ENCODE data around the gene SOX10.

GRCh38 chr22:37971475-37972434 is 12.6 kb downstream of the SOX10 start:
- TF ChIP-seq, protein P1, sequence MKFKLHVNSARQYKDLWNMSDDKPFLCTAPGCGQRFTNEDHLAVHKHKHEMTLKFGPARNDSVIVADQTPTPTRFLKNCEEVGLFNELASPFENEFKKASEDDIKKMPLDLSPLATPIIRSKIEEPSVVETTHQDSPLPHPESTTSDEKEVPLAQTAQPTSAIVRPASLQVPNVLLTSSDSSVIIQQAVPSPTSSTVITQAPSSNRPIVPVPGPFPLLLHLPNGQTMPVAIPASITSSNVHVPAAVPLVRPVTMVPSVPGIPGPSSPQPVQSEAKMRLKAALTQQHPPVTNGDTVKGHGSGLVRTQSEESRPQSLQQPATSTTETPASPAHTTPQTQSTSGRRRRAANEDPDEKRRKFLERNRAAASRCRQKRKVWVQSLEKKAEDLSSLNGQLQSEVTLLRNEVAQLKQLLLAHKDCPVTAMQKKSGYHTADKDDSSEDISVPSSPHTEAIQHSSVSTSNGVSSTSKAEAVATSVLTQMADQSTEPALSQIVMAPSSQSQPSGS (tag by site-specific recombination; IDR thresholded peaks at IDR 0.05; ENCODE audit: low read depth): no peak
- TF ChIP-seq, protein P2, sequence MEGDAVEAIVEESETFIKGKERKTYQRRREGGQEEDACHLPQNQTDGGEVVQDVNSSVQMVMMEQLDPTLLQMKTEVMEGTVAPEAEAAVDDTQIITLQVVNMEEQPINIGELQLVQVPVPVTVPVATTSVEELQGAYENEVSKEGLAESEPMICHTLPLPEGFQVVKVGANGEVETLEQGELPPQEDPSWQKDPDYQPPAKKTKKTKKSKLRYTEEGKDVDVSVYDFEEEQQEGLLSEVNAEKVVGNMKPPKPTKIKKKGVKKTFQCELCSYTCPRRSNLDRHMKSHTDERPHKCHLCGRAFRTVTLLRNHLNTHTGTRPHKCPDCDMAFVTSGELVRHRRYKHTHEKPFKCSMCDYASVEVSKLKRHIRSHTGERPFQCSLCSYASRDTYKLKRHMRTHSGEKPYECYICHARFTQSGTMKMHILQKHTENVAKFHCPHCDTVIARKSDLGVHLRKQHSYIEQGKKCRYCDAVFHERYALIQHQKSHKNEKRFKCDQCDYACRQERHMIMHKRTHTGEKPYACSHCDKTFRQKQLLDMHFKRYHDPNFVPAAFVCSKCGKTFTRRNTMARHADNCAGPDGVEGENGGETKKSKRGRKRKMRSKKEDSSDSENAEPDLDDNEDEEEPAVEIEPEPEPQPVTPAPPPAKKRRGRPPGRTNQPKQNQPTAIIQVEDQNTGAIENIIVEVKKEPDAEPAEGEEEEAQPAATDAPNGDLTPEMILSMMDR (tag by site-specific recombination; IDR thresholded peaks at IDR 0.05): no peak
- TF ChIP-seq ZFP37 (tag by site-specific recombination; IDR thresholded peaks at IDR 0.05): no peak
- no peak for TF ChIP-seq ZNF664 (tag by site-specific recombination; IDR thresholded peaks at IDR 0.05)
- TF ChIP-seq, protein P3, sequence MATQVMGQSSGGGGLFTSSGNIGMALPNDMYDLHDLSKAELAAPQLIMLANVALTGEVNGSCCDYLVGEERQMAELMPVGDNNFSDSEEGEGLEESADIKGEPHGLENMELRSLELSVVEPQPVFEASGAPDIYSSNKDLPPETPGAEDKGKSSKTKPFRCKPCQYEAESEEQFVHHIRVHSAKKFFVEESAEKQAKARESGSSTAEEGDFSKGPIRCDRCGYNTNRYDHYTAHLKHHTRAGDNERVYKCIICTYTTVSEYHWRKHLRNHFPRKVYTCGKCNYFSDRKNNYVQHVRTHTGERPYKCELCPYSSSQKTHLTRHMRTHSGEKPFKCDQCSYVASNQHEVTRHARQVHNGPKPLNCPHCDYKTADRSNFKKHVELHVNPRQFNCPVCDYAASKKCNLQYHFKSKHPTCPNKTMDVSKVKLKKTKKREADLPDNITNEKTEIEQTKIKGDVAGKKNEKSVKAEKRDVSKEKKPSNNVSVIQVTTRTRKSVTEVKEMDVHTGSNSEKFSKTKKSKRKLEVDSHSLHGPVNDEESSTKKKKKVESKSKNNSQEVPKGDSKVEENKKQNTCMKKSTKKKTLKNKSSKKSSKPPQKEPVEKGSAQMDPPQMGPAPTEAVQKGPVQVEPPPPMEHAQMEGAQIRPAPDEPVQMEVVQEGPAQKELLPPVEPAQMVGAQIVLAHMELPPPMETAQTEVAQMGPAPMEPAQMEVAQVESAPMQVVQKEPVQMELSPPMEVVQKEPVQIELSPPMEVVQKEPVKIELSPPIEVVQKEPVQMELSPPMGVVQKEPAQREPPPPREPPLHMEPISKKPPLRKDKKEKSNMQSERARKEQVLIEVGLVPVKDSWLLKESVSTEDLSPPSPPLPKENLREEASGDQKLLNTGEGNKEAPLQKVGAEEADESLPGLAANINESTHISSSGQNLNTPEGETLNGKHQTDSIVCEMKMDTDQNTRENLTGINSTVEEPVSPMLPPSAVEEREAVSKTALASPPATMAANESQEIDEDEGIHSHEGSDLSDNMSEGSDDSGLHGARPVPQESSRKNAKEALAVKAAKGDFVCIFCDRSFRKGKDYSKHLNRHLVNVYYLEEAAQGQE (tag by site-specific recombination; IDR thresholded peaks at IDR 0.05): no peak
- TF ChIP-seq PRDM10 (tag by site-specific recombination; IDR thresholded peaks at IDR 0.05): no peak
- TF ChIP-seq ZNF302 (tag by site-specific recombination; IDR thresholded peaks at IDR 0.05; ENCODE audit: low read depth): no peak
- TF ChIP-seq ZNF404 (tag by site-specific recombination; IDR thresholded peaks at IDR 0.05): no peak
- no peak for TF ChIP-seq ZNF140 (tag by site-specific recombination; IDR thresholded peaks at IDR 0.05)
- no peak for TF ChIP-seq ZNF549 (tag by site-specific recombination; IDR thresholded peaks at IDR 0.05)
- TF ChIP-seq ZNF555 (tag by site-specific recombination; conservative IDR thresholded peaks at IDR 0.05): no peak
